ENCODE measurements around the gene GAPT. TPM values are rescaled to one million over a fixed set of nuclear protein-coding genes. Genes with fewer than 3 reads are reported as not detected.

The GAPT gene
- total RNA-seq, 1 donor from 2014 or later, result not detected

GRCh38 chr5:58458141-58458742, 33.0 kb upstream of the GAPT start:
- no peak for DNase-seq (ENCODE audit: extremely low spot score in 2 of 2)
- Histone ChIP-seq H3K9me3 (no peaks in the 10 kb centered on the region), H3K4me1 (peaks cover 43% of the 10 kb centered on the region), H3K4me3 (peak overlapping the region; percentile 81 to 87), H3K27ac (peak overlapping the region; percentile 94), H3K27me3 (no peaks in the 10 kb centered on the region), H3K36me3 (peaks cover 0 to 31% of the 10 kb centered on the region in 2 donors)
- intact Hi-C loops (cut with DNase I), result no loop called here
- no peak for TF ChIP-seq POLR2A (IDR thresholded peaks at IDR 0.05)
- TF ChIP-seq POLR2AphosphoS5 (IDR thresholded peaks at IDR 0.05; ENCODE audit: insufficient read depth in 1 of 2, low read depth in 1 of 2), result no peak
- no peak for TF ChIP-seq CTCF (IDR thresholded peaks at IDR 0.05)

GRCh38 chr5:58458743-58459145, 32.5 kb upstream of the GAPT start:
- DNase-seq (ENCODE audit: extremely low spot score in 2 of 2), result no peak
- Histone ChIP-seq H3K36me3 (peaks cover 0 to 31% of the 10 kb centered on the region in 2 donors), H3K4me3 (peak overlapping the region; percentile 81 to 87), H3K4me1 (peaks cover 38% of the 10 kb centered on the region), H3K27me3 (no peaks in the 10 kb centered on the region), H3K27ac (peak overlapping the region; percentile 94), H3K9me3 (no peaks in the 10 kb centered on the region)
- intact Hi-C loops (cut with DNase I), result no loop called here
- TF ChIP-seq POLR2AphosphoS5 (IDR thresholded peaks at IDR 0.05; ENCODE audit: insufficient read depth in 1 of 2, low read depth in 1 of 2) (peak in 1 of 2 donors; percentile 34), POLR2A (IDR thresholded peaks at IDR 0.05) (no peak)

GRCh38 chr5:58459146-58460001, 31.9 kb upstream of the GAPT start:
- Histone ChIP-seq H3K4me3 (peak overlapping the region; percentile 81 to 87), H3K27me3 (no peaks in the 10 kb centered on the region), H3K4me1 (peaks cover 32% of the 10 kb centered on the region), H3K36me3 (peaks cover 0 to 25% of the 10 kb centered on the region in 2 donors), H3K9me3 (no peaks in the 10 kb centered on the region), H3K27ac (peak overlapping the region; percentile 94)
- TF ChIP-seq POLR2A (IDR thresholded peaks at IDR 0.05) (no peak), POLR2AphosphoS5 (IDR thresholded peaks at IDR 0.05; ENCODE audit: insufficient read depth in 1 of 2, low read depth in 1 of 2) (no peak), CTCF (IDR thresholded peaks at IDR 0.05) (no peak)
- intact Hi-C loops (cut with DNase I), result loop anchor here (2.0 to 5.0 kb wide), 4 partner anchors 572 to 1161 kb away; no protein-coding TSS in a partner anchor
- DNase-seq (ENCODE audit: extremely low spot score in 2 of 2), result no peak

GRCh38 chr5:58460002-58460731, 31.1 kb upstream of the GAPT start, which contains the start of gene PLK2:
PLK2 (minus strand) TSS chr5:58460086; CDS start chr5:58459959, 127 bp downstream.
- intact Hi-C loops (cut with DNase I), result loop anchor here (2.0 to 5.0 kb wide), 4 partner anchors 573 to 1161 kb away; no protein-coding TSS in a partner anchor
- Histone ChIP-seq H3K27ac (peak within 1 kb of the TSS; percentile 94), H3K4me1 (peaks cover 24% of the 10 kb centered on the region), H3K27me3 (no peaks in the 10 kb centered on the region), H3K4me3 (peak within 1 kb of the TSS; percentile 81 to 87), H3K36me3 (peaks cover 0 to 17% of the 10 kb centered on the region in 2 donors), H3K9me3 (no peaks in the 10 kb centered on the region)
- TF ChIP-seq POLR2AphosphoS5 (IDR thresholded peaks at IDR 0.05; ENCODE audit: insufficient read depth in 1 of 2, low read depth in 1 of 2) (peak; percentile 75 to 100), CTCF (IDR thresholded peaks at IDR 0.05) (peak; percentile 9 to 54 (median 45)), POLR2A (IDR thresholded peaks at IDR 0.05) (peak; percentile 88 to 100)
- DNase-seq (ENCODE audit: extremely low spot score in 2 of 2), result peak in 1 of 2 donors; percentile 97
